H1 (cell line): Measurements from ENCODE around the gene ARPC2. TPM values are rescaled to one million over a fixed set of nuclear protein-coding genes. Genes with fewer than 3 reads are reported as not detected.

ENCODE experiments used
- CTCF ChIA-PET: fragments of 300-600 bp; sonication (Branson Sonifier 250); formaldehyde crosslinking; loops from one replicate; lab custom pipeline; 2021; ENCODE audit not compliant: partially characterized antibody; lab: Charles Lee
- POLR2A ChIA-PET: fragments of 300-600 bp; sonication (Branson Sonifier 250); formaldehyde crosslinking; loops from one replicate; lab custom pipeline; 2021; ENCODE audit warnings: inconsistent platforms; ENCODE audit not compliant: partially characterized antibody; lab: Charles Lee
- DNase-seq, 2 experiments: peaks; one replicate each; pipeline versions ENCODE4 v3.0.0 to v3.0.0-alpha.2; 2010 to 2022; ENCODE audit warnings: low spot score in 2 of 2, low read depth in 1 of 2, mixed read lengths in 1 of 2
- FAIRE-seq: peaks from 2 replicates; lab custom pipeline; 2011; peaks lifted over from hg19 to GRCh38; lab: Jason Lieb, UNC
- H2AFZ ChIP-seq: 2 replicates; pipeline ENCODE4 v1.8.1; 2012; ENCODE audit warnings: low read length, inconsistent platforms
- H2AK5ac ChIP-seq: 2 replicates; pipeline ENCODE4 v1.6.1; 2013; ENCODE audit warnings: low read depth, low read length
- H2BK120ac ChIP-seq: replicated peaks from 2 replicates; pipeline ENCODE3; 2013; ENCODE audit warnings: low read depth, low read length, inconsistent platforms
- H2BK12ac ChIP-seq: 2 replicates; pipeline ENCODE4 v1.6.1; 2013; ENCODE audit warnings: low read depth, low read length
- H2BK15ac ChIP-seq: 2 replicates; pipeline ENCODE4 v1.6.1; 2013; ENCODE audit warnings: low read length
- H2BK20ac ChIP-seq: 2 replicates; pipeline ENCODE4 v1.6.1; 2013; ENCODE audit warnings: low read length
- H2BK5ac ChIP-seq: 2 replicates; pipeline ENCODE4 v1.6.1; 2013; ENCODE audit warnings: low read depth, low read length
- H3K14ac ChIP-seq: 2 replicates; pipeline ENCODE4 v1.6.1; 2013; ENCODE audit warnings: inconsistent platforms; ENCODE audit not compliant: insufficient read length
- H3K18ac ChIP-seq: 2 replicates; pipeline ENCODE4 v1.6.1; 2013; ENCODE audit warnings: low read length; ENCODE audit errors: extremely low read depth
- H3K23ac ChIP-seq: 2 replicates; pipeline ENCODE4 v1.6.1; 2013; ENCODE audit warnings: inconsistent platforms; ENCODE audit not compliant: insufficient read length
- H3K23me2 ChIP-seq: 2 replicates; pipeline ENCODE4 v1.6.1; 2013; ENCODE audit warnings: low read depth, low read length
- H3K27ac ChIP-seq: 2 replicates; pipeline ENCODE4 v1.6.1; 2011; ENCODE audit warnings: low read depth, low read length, inconsistent platforms
- H3K27me3 ChIP-seq, 4 experiments: replicated peaks in 1 of 4; 1 replicate in 1 of 4; 2 replicates in 3 of 4; pipeline versions ENCODE4 v1.6.1 to v1.8.1; 2011 to 2013; ENCODE audit warnings: low read length in 3 of 4, mild to moderate bottlenecking in 3 of 4, inconsistent platforms in 2 of 4, mixed read lengths in 2 of 4, moderate library complexity in 1 of 4; ENCODE audit not compliant: control insufficient read depth in 3 of 4, insufficient read depth in 3 of 4; ENCODE audit errors: extremely low read depth in 1 of 4
- H3K36me3 ChIP-seq, 4 experiments: 2 replicates each; pipeline versions ENCODE4 v1.6.1 to v1.8.1; 2011 to 2013; ENCODE audit warnings: mild to moderate bottlenecking in 4 of 4, low read length in 3 of 4, moderate library complexity in 2 of 4, control low read depth in 1 of 4, inconsistent platforms in 1 of 4; ENCODE audit not compliant: insufficient read depth in 4 of 4, control insufficient read depth in 2 of 4
- H3K4ac ChIP-seq: replicated peaks from 2 replicates; pipeline ENCODE3; 2013; ENCODE audit warnings: low read length, low read depth, mixed read lengths, inconsistent platforms; ENCODE audit not compliant: insufficient read length
- H3K4me1 ChIP-seq, 4 experiments: replicated peaks in 1 of 4; 1 replicate in 1 of 4; 2 replicates in 3 of 4; pipeline versions ENCODE4 v1.6.1 to v1.8.1; 2011 to 2013; ENCODE audit warnings: low read length in 3 of 4, inconsistent platforms in 2 of 4, mixed read lengths in 1 of 4; ENCODE audit not compliant: insufficient read depth in 4 of 4, control insufficient read depth in 3 of 4
- H3K4me2 ChIP-seq, 2 experiments: 2 replicates each; pipeline versions ENCODE4 v1.6.1 to v1.8.1; 2011 to 2013; ENCODE audit warnings: low read depth in 2 of 2, low read length in 2 of 2, control low read depth in 1 of 2, inconsistent platforms in 1 of 2, mild to moderate bottlenecking in 1 of 2; ENCODE audit not compliant: insufficient read depth in 1 of 2
- H3K4me3 ChIP-seq, 4 experiments: fragments of 200-600, 300-600 bp in 1 of 4; sonication (generic), shearing (Covaris generic), sonication (Bioruptor Twin) in 1 of 4; 2 replicates each; pipeline versions ENCODE4 v1.5.1 to v1.8.1; 2011 to 2016; ENCODE audit warnings: low read length in 4 of 4, low read depth in 3 of 4, control low read depth in 2 of 4, inconsistent platforms in 2 of 4, mild to moderate bottlenecking in 2 of 4, mixed read lengths in 1 of 4, moderate library complexity in 1 of 4; ENCODE audit not compliant: insufficient read depth in 2 of 4; ENCODE audit errors: extremely low read depth in 1 of 4
- H3K56ac ChIP-seq: replicated peaks from 2 replicates; pipeline ENCODE3; 2013; ENCODE audit warnings: low read depth, mild to moderate bottlenecking, mixed read lengths, low read length, inconsistent platforms; ENCODE audit not compliant: insufficient read length
- H3K79me1 ChIP-seq: 2 replicates; pipeline ENCODE4 v1.6.1; 2013; ENCODE audit warnings: low read depth, low read length, control low read depth
- H3K79me2 ChIP-seq, 2 experiments: 2 replicates each; pipeline versions ENCODE4 v1.6.1 to v1.8.1; 2012 to 2013; ENCODE audit warnings: low read length in 2 of 2, mild to moderate bottlenecking in 2 of 2, inconsistent platforms in 1 of 2; ENCODE audit not compliant: insufficient read depth in 2 of 2, control insufficient read depth in 1 of 2
- H3K9ac ChIP-seq, 4 experiments: replicated peaks in 1 of 4; 1 replicate in 1 of 4; 2 replicates in 3 of 4; pipeline versions ENCODE4 v1.6.1 to v1.8.1; 2011 to 2013; ENCODE audit warnings: low read depth in 3 of 4, low read length in 3 of 4, control low read depth in 2 of 4, mild to moderate bottlenecking in 2 of 4, moderate library complexity in 2 of 4, inconsistent platforms in 1 of 4; ENCODE audit errors: extremely low read depth in 1 of 4
- H3K9me3 ChIP-seq, 2 experiments: 2 replicates each; pipeline versions ENCODE4 v1.6.1 to v1.8.1; 2012 to 2013; ENCODE audit warnings: mild to moderate bottlenecking in 2 of 2, moderate library complexity in 2 of 2, control low read depth in 1 of 2, inconsistent platforms in 1 of 2, low read depth in 1 of 2, low read length in 1 of 2, mixed read lengths in 1 of 2; ENCODE audit not compliant: insufficient read depth in 2 of 2
- H4K20me1 ChIP-seq, 2 experiments: replicated peaks in 1 of 2; 2 replicates each; pipeline versions ENCODE3 to v1.8.1; 2011 to 2013; ENCODE audit warnings: inconsistent platforms in 2 of 2, low read length in 2 of 2, mild to moderate bottlenecking in 1 of 2; ENCODE audit not compliant: insufficient read depth in 2 of 2, control insufficient read depth in 1 of 2
- H4K5ac ChIP-seq: 2 replicates; pipeline ENCODE4 v1.6.1; 2013; ENCODE audit warnings: low read length, low read depth, mixed read lengths, inconsistent platforms; ENCODE audit not compliant: insufficient read length
- H4K8ac ChIP-seq: 2 replicates; pipeline ENCODE4 v1.8.0; 2013; ENCODE audit warnings: mild to moderate bottlenecking, moderate library complexity, low read length, inconsistent platforms; ENCODE audit not compliant: insufficient read depth; ENCODE audit errors: extremely low read depth
- H4K91ac ChIP-seq: replicated peaks from 2 replicates; pipeline ENCODE3; 2013; ENCODE audit warnings: low read length, mixed read lengths, inconsistent platforms; ENCODE audit not compliant: insufficient read length
- ASH2L ChIP-seq: fragments of 200-600, 300-600 bp; sonication (generic); IDR thresholded peaks from one replicate; pipeline ENCODE4 v1.7.1; 2017; ENCODE audit warnings: low read length
- KDM4A ChIP-seq: IDR thresholded peaks from one replicate; pipeline ENCODE4 v1.7.1; 2012; ENCODE audit warnings: low read depth, mild to moderate bottlenecking, moderate library complexity, low read length, inconsistent platforms; ENCODE audit not compliant: severe bottlenecking
- KDM5A ChIP-seq: fragments of 200-600 bp; IDR thresholded peaks from 2 replicates; pipeline ENCODE4 v1.7.1; 2012; ENCODE audit warnings: mild to moderate bottlenecking, low read length, inconsistent platforms, mixed read lengths
- POLR2AphosphoS5 ChIP-seq: IDR thresholded peaks from 2 replicates; pipeline ENCODE4 v1.6.1; 2011; ENCODE audit warnings: low read depth, low read length
- RFX5 ChIP-seq: IDR thresholded peaks from 2 replicates; pipeline ENCODE4 v1.6.1; 2011; ENCODE audit warnings: low read depth, low read length, improper control_type of control experiment, borderline replicate concordance
- SRF ChIP-seq: IDR thresholded peaks from 2 replicates; pipeline ENCODE4 v1.6.1; 2011; ENCODE audit warnings: mild to moderate bottlenecking, low read depth, low read length, moderate library complexity
- SUZ12 ChIP-seq: fragments of 200-600 bp; sonication (generic); IDR thresholded peaks from 2 replicates; pipeline ENCODE4 v1.6.1; 2012; ENCODE audit warnings: mild to moderate bottlenecking, inconsistent platforms, low read length, moderate library complexity, mixed read lengths
- TBP ChIP-seq: IDR thresholded peaks from 2 replicates; pipeline ENCODE4 v1.6.1; 2011; ENCODE audit warnings: low read depth, low read length, improper control_type of control experiment
- TCF12 ChIP-seq: IDR thresholded peaks from 2 replicates; pipeline ENCODE4 v1.6.1; 2011; ENCODE audit warnings: low read depth, mild to moderate bottlenecking, low read length
- WGBS, 2 experiments: shearing (Covaris generic) in 1 of 2; methylation state at CpG; one replicate each; pipeline versions ENCODE4 v1.1.6 to v1.1.7; 2013 to 2015; ENCODE audit warnings: low lambda C conversion rate in 2 of 2, mixed read lengths in 2 of 2, inconsistent platforms in 1 of 2, low coverage in 1 of 2, missing lambda C conversion rate in 1 of 2; ENCODE audit not compliant: insufficient replicate concordance in 2 of 2, insufficient coverage in 1 of 2, insufficient read length in 1 of 2; ENCODE audit errors: extremely low coverage in 1 of 2, missing lambda C conversion rate in 1 of 2; 5-methylcytosine and 5-hydroxymethylcytosine counted together
- polyA plus RNA-seq, 7 experiments: library from polyadenylated mRNA; depleted of rRNA in 3 of 7; stranded (reverse) in 5 of 7; unstranded in 2 of 7; fragments of >200 nt in 5 of 7; fragments of 200-250 nt in 2 of 7; gene quantifications; 1 replicate in 5 of 7; 2 replicates in 1 of 7; 4 replicates in 1 of 7; pipeline versions ENCODE4 v1.2.1 to v1.2.3, GENCODE V29; 2011 to 2013; ENCODE audit warnings: missing spikeins in 2 of 7, mixed read lengths in 2 of 7
- total RNA-seq: library from RNA; stranded (reverse); fragmentation: NEBNext Ultra II Directional; extraction: Animal tissue kit (Norgen Biotek cat#: 25700); gene quantifications from 2 replicates; pipeline ENCODE4 v1.2.1, GENCODE V29; 2021
- TF ChIP-seq, protein P1 (sequence below), 3 experiments: IDR thresholded peaks; 1 replicate in 2 of 3; 2 replicates in 1 of 3; pipeline versions ENCODE4 v1.5.1 to v1.6.1; 2011; ENCODE audit warnings: low read length in 3 of 3, mild to moderate bottlenecking in 3 of 3, inconsistent platforms in 2 of 3, low read depth in 1 of 3, moderate library complexity in 1 of 3; ENCODE audit not compliant: insufficient read depth in 1 of 3; ENCODE audit errors: control extremely low read depth in 1 of 3

The ARPC2 gene
- total and polyA plus RNA-seq, 2 of the 8 experiments (the other 6 are each of a cell fraction or from before 2014, with no cell fraction given) = 174 to 195 TPM

DNA sequence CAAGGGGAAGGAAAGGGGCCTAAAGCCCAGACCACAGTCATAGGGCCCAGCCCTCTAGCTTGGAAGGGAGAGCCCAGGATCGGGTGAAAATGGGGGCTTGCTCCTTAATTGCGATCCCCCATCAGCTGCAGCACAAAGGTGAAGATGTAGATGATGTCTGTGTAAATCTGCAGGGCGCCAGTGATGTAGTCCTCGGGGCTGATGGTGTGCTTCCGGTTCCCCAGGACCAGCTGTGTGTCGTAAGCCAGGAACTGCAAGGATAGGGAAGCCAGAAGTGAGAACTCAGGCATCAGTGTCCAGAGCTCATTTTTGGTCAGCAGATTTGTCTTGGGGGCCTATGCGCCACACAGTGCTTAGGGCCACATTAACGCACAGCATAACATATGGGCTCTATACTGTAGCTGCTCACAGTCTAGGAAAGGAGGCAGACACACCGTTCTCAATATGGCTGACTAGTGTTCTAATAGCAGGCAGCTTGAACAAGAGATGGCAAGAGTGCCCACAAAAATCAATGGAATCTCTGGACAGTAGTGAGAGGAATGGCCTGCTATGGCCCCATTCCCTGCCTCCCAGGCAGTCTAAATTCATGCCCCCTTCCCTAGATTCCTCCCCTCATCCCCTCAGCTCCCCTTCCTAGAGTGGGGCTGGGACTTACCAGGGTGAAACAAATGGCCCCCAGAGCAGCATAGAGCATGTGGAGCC is 58.5 kb downstream of the ARPC2 start:
- ChIA-PET CTCF (interaction anchor here (0.6 to 8.2 kb wide), 17 partner anchors 9 to 1596 kb away, joined by 3 to 131 read pairs (median 4); partner anchors contain the start of genes CATIP, GPBAR1 and TMBIM1), POLR2A (interaction anchor here (0.7 to 2.6 kb wide), 5 partner anchors 11 to 105 kb away, joined by 3 to 22 read pairs (median 4); partner anchors contain the start of gene GPBAR1)
- Histone ChIP-seq H2BK120ac (no peak overlapping the region), H3K18ac (no peak overlapping the region), H2BK5ac (no peak overlapping the region), H3K27me3 (no peaks in the 10 kb centered on the region), H3K4me1 (peaks cover 0 to 4% (median 2%) of the 10 kb centered on the region in 4 experiments; a peak in 4 of 7 replicates), H2AFZ (no peak overlapping the region), H3K23me2 (peaks cover 6% of the 10 kb centered on the region; the same call in 1 of the 2 replicates), H3K79me2 (peaks cover 0 to 3% of the 10 kb centered on the region in 2 experiments; a peak in 1 of 4 replicates), H2BK15ac (no peak overlapping the region), H3K9me3 (no peaks in the 10 kb centered on the region), H3K9ac (no peak overlapping the region), H2AK5ac (no peak overlapping the region), H3K4me3 (no peak overlapping the region), H3K4ac (no peak overlapping the region), H3K79me1 (peaks cover 5% of the 10 kb centered on the region; the same call in 1 of the 2 replicates), H4K91ac (no peak overlapping the region), H3K14ac (no peak overlapping the region), H4K5ac (no peak overlapping the region), H3K23ac (no peak overlapping the region), H4K8ac (no peak overlapping the region), H3K56ac (no peak overlapping the region), H3K4me2 (no peak overlapping the region), H4K20me1 (peaks cover 0 to 15% of the 10 kb centered on the region in 2 experiments), H3K36me3 (peaks cover 0 to 41% (median 9%) of the 10 kb centered on the region in 4 experiments; a peak in 6 of 8 replicates), H2BK12ac (no peak overlapping the region), H2BK20ac (no peak overlapping the region), H3K27ac (no peak overlapping the region)
- 85% methylated on average over 9 of the region's 9 CpGs; no CpG with 5 or more reads in 1 of the 2 experiments for WGBS, 2 experiments
- no peak for FAIRE-seq
- DNase-seq = no peak
- no peak for TF ChIP-seq TBP
- TF ChIP-seq SUZ12 = no peak
- TF ChIP-seq SRF = no peak
- TF ChIP-seq KDM4A = no peak
- TF ChIP-seq ASH2L = no peak
- no peak for TF ChIP-seq TCF12
- no peak for TF ChIP-seq RFX5
- TF ChIP-seq, protein P1, sequence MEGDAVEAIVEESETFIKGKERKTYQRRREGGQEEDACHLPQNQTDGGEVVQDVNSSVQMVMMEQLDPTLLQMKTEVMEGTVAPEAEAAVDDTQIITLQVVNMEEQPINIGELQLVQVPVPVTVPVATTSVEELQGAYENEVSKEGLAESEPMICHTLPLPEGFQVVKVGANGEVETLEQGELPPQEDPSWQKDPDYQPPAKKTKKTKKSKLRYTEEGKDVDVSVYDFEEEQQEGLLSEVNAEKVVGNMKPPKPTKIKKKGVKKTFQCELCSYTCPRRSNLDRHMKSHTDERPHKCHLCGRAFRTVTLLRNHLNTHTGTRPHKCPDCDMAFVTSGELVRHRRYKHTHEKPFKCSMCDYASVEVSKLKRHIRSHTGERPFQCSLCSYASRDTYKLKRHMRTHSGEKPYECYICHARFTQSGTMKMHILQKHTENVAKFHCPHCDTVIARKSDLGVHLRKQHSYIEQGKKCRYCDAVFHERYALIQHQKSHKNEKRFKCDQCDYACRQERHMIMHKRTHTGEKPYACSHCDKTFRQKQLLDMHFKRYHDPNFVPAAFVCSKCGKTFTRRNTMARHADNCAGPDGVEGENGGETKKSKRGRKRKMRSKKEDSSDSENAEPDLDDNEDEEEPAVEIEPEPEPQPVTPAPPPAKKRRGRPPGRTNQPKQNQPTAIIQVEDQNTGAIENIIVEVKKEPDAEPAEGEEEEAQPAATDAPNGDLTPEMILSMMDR (IDR thresholded peaks at IDR 0.05; ENCODE audit: control extremely low read depth in 1 of 3, insufficient read depth in 1 of 3, low read depth in 1 of 3, low read length in 3 of 3) = no peak
- no peak for TF ChIP-seq KDM5A
- TF ChIP-seq POLR2AphosphoS5 = no peak
